Stomach (tissue), 4 donors: ENCODE data around the gene GPC6.

Experiments
- CTCF ChIP-seq, 7 experiments: fragments of 450-650 bp in 4 of 7; fragments of 200-600 bp in 3 of 7; sonication (generic) in 3 of 7; IDR thresholded peaks; one replicate each; pipeline ENCODE4 v1.5.1; 2016 to 2019; ENCODE audit warnings: antibody characterized with exemption in 7 of 7, control low read depth in 2 of 7, mild to moderate bottlenecking in 1 of 7
- EP300 ChIP-seq: sonication (generic); formaldehyde crosslinking; IDR thresholded peaks from one replicate; pipeline ENCODE4 v1.6.1; 2017; ENCODE audit warnings: antibody characterized with exemption
- POLR2AphosphoS5 ChIP-seq, 3 donors: sonication (generic); formaldehyde crosslinking; IDR thresholded peaks; one replicate each; pipeline ENCODE4 v1.6.1; 2016; ENCODE audit warnings: antibody characterized with exemption in 3 of 3

GRCh38 chr13:94109715-94110374, 883.2 kb downstream of the GPC6 start:
- no peak for TF ChIP-seq CTCF (IDR thresholded peaks at IDR 0.05)
- TF ChIP-seq EP300 = no peak
- no peak for TF ChIP-seq POLR2AphosphoS5 (IDR thresholded peaks at IDR 0.05)
